Keratinocyte (primary cell): ENCODE measurements around the gene ACCS. TPM values are rescaled to one million over a fixed set of nuclear protein-coding genes. Genes with fewer than 3 reads are reported as not detected.

Experiments used
- DNase-seq: peaks from one replicate; pipeline ENCODE4 v3.0.0-alpha.2; 2011; ENCODE audit warnings: low read depth, missing footprints, low spot score
- FAIRE-seq: peaks from 2 replicates; lab custom pipeline; 2011; peaks lifted over from hg19 to GRCh38; lab: Jason Lieb, UNC
- H2AFZ ChIP-seq: 2 replicates; pipeline ENCODE4 v1.6.0; 2012; ENCODE audit warnings: low read length, control low read depth, inconsistent platforms; ENCODE audit not compliant: control insufficient read depth
- H3K27ac ChIP-seq: 2 replicates; pipeline ENCODE4 v1.5.1; 2011; ENCODE audit warnings: low read length; ENCODE audit not compliant: control insufficient read depth, insufficient read depth
- H3K27me3 ChIP-seq: 3 replicates; pipeline ENCODE4 v1.6.0; 2011; ENCODE audit warnings: low read length; ENCODE audit not compliant: control insufficient read depth, insufficient read depth; ENCODE audit errors: extremely low read depth
- H3K36me3 ChIP-seq, 2 experiments: 2 replicates in 1 of 2; 3 replicates in 1 of 2; pipeline ENCODE4 v1.5.1; 2011; ENCODE audit warnings: low read length in 2 of 2, mild to moderate bottlenecking in 1 of 2; ENCODE audit not compliant: control insufficient read depth in 2 of 2, insufficient read depth in 2 of 2; ENCODE audit errors: extremely low read depth in 1 of 2
- H3K4me1 ChIP-seq: 3 replicates; pipeline ENCODE4 v1.5.1; 2011; ENCODE audit warnings: low read length; ENCODE audit not compliant: control insufficient read depth, insufficient read depth; ENCODE audit errors: extremely low read depth
- H3K4me2 ChIP-seq: 3 replicates; pipeline ENCODE4 v1.6.0; 2011; ENCODE audit warnings: low read depth, low read length; ENCODE audit not compliant: control insufficient read depth, insufficient read depth; ENCODE audit errors: extremely low read depth
- H3K4me3 ChIP-seq, 3 experiments: fragments of 200-600 bp in 1 of 3; sonication (generic) in 1 of 3; 2 replicates in 2 of 3; 3 replicates in 1 of 3; pipeline ENCODE4 v1.5.1; 2011 to 2016; ENCODE audit warnings: low read length in 3 of 3, mild to moderate bottlenecking in 3 of 3, control low read depth in 2 of 3, inconsistent platforms in 1 of 3, low read depth in 1 of 3, mixed read lengths in 1 of 3, mixed run types in 1 of 3, moderate library complexity in 1 of 3; ENCODE audit not compliant: control insufficient read depth in 2 of 3, insufficient read depth in 2 of 3; ENCODE audit errors: extremely low read depth in 1 of 3
- H3K79me2 ChIP-seq: 2 replicates; pipeline ENCODE4 v1.6.0; 2012; ENCODE audit warnings: low read length; ENCODE audit not compliant: control insufficient read depth, insufficient read depth
- H3K9ac ChIP-seq: 3 replicates; pipeline ENCODE4 v1.6.0; 2011; ENCODE audit warnings: low read length; ENCODE audit not compliant: control insufficient read depth, insufficient read depth; ENCODE audit errors: extremely low read depth
- H3K9me1 ChIP-seq: 3 replicates; pipeline ENCODE4 v1.6.0; 2011; ENCODE audit warnings: low read length; ENCODE audit not compliant: control insufficient read depth, insufficient read depth; ENCODE audit errors: extremely low read depth
- H3K9me3 ChIP-seq: 2 replicates; pipeline ENCODE4 v1.5.1; 2012; ENCODE audit warnings: low read depth, low read length; ENCODE audit not compliant: control insufficient read depth
- H4K20me1 ChIP-seq: 3 replicates; pipeline ENCODE4 v1.6.0; 2011; ENCODE audit warnings: low read length; ENCODE audit not compliant: control insufficient read depth, insufficient read depth; ENCODE audit errors: extremely low read depth
- CTCF ChIP-seq, 3 experiments: IDR thresholded peaks in 1 of 3; conservative IDR thresholded peaks in 1 of 3; optimal IDR thresholded peaks in 1 of 3; 2 replicates in 2 of 3; 3 replicates in 1 of 3; pipeline versions ENCODE3 to v1.5.1; 2011; ENCODE audit warnings: low read length in 3 of 3, mild to moderate bottlenecking in 3 of 3, moderate library complexity in 2 of 3, control low read depth in 1 of 3, inconsistent platforms in 1 of 3; ENCODE audit not compliant: insufficient read depth in 2 of 3; ENCODE audit errors: extremely low read depth in 1 of 3
- EZH2 ChIP-seq: IDR thresholded peaks from one replicate; pipeline ENCODE4 v1.6.1; 2012; ENCODE audit warnings: inconsistent platforms, mild to moderate bottlenecking, low read length, moderate library complexity
- dilution Hi-C: fragments of 300-500 bp; cut with MboI; formaldehyde crosslinking; loops from one replicate; pipeline ENCODE4 v1.7.0; 2020; ENCODE audit warnings: low sequenced_read_pairs; ENCODE audit not compliant: extremely low pct_ligation_motif_present
- polyA plus RNA-seq, 5 experiments: library from polyadenylated mRNA; depleted of rRNA in 3 of 5; stranded (reverse) in 3 of 5; stranded (forward) in 1 of 5; unstranded in 1 of 5; fragments of >200 nt; gene quantifications; 1 replicate in 1 of 5; 2 replicates in 3 of 5; 3 replicates in 1 of 5; pipeline versions ENCODE4 v1.2.1 to v1.2.3, GENCODE V29; 2011 to 2012; ENCODE audit warnings: missing spikeins in 2 of 5, low read depth in 1 of 5, low replicate concordance in 1 of 5

Gene ACCS
- polyA plus RNA-seq, 1 donor (not counting 4 experiments of a cell fraction or from before 2014, with no cell fraction given), result 4.1 TPM

- Histone ChIP-seq H3K9me1 (no peaks in the 10 kb centered on the region), H3K4me3 (no peak overlapping the region), H3K4me1 (no peaks in the 10 kb centered on the region), H3K27me3 (no peaks in the 10 kb centered on the region), H3K9me3 (no peaks in the 10 kb centered on the region), H3K27ac (no peak overlapping the region), H3K9ac (no peak overlapping the region), H2AFZ (no peak overlapping the region), H3K4me2 (no peak overlapping the region), H4K20me1 (no peaks in the 10 kb centered on the region), H3K36me3 (peaks cover 0 to 1% of the 10 kb centered on the region in 2 experiments), H3K79me2 (no peaks in the 10 kb centered on the region)
- dilution Hi-C loops, result no loop called here
- TF ChIP-seq CTCF (optimal IDR thresholded peaks at IDR 0.05 in 1 of 3, IDR thresholded peaks at IDR 0.05 in 1 of 3, conservative IDR thresholded peaks at IDR 0.05 in 1 of 3; ENCODE audit: extremely low read depth in 1 of 3, insufficient read depth in 2 of 3, low read length in 3 of 3) (no peak), EZH2 (no peak)
- no peak for DNase-seq
- FAIRE-seq, result no peak
Measured at GRCh38 chr11:44072757-44073658, 6.9 kb downstream of the ACCS start.

- Histone ChIP-seq H3K36me3 (peaks cover 0 to 1% of the 10 kb centered on the region in 2 experiments), H3K79me2 (no peaks in the 10 kb centered on the region), H2AFZ (no peak overlapping the region), H3K9me1 (no peaks in the 10 kb centered on the region), H3K4me3 (no peak overlapping the region), H3K4me2 (no peak overlapping the region), H3K9ac (no peak overlapping the region), H4K20me1 (no peaks in the 10 kb centered on the region), H3K27me3 (no peaks in the 10 kb centered on the region), H3K9me3 (no peaks in the 10 kb centered on the region), H3K4me1 (no peaks in the 10 kb centered on the region), H3K27ac (no peak overlapping the region)
- no peak for FAIRE-seq
- TF ChIP-seq EZH2, result no peak
- TF ChIP-seq CTCF (optimal IDR thresholded peaks at IDR 0.05 in 1 of 3, IDR thresholded peaks at IDR 0.05 in 1 of 3, conservative IDR thresholded peaks at IDR 0.05 in 1 of 3; ENCODE audit: extremely low read depth in 1 of 3, insufficient read depth in 2 of 3, low read length in 3 of 3), result no peak
- dilution Hi-C loops, result no loop called here
- DNase-seq, result no peak
Measured at GRCh38 chr11:44078794-44079193, 12.7 kb downstream of the ACCS start.
